K562 (cell line): ENCODE measurements around the gene KIF26B.

Source experiments
- CTCF ChIP-seq, 3 experiments: IDR thresholded peaks in 2 of 3; conservative IDR thresholded peaks in 1 of 3; 2 replicates each; pipeline ENCODE4 v1.5.1; 2011 to 2012; ENCODE audit warnings: low read length in 3 of 3, mild to moderate bottlenecking in 3 of 3, control low read depth in 2 of 3, improper control_type of control experiment in 1 of 3, inconsistent platforms in 1 of 3, low read depth in 1 of 3, mixed read lengths in 1 of 3, moderate library complexity in 1 of 3; ENCODE audit not compliant: insufficient read depth in 2 of 3
- ETS2 ChIP-seq: IDR thresholded peaks from 2 replicates; pipeline ENCODE4 v1.6.1; 2016; ENCODE audit warnings: borderline replicate concordance, missing genetic modification characterization, mild to moderate bottlenecking, moderate library complexity, missing compliant biosample characterization; ENCODE audit not compliant: poor library complexity, severe bottlenecking
- FIP1L1 ChIP-seq: fragments of 200-400 bp; formaldehyde crosslinking; IDR thresholded peaks from 2 replicates; pipeline ENCODE4 v1.6.1; 2018; ENCODE audit warnings: mild to moderate bottlenecking, low read depth, low read length; ENCODE audit not compliant: poor library complexity, severe bottlenecking
- MAFK ChIP-seq: IDR thresholded peaks from 2 replicates; pipeline ENCODE4 v1.6.1; 2011; ENCODE audit warnings: low read length, improper control_type of control experiment
- PHF8 ChIP-seq: fragments of 200-600 bp; sonication (generic); IDR thresholded peaks from 2 replicates; pipeline ENCODE4 v1.6.1; 2012; ENCODE audit warnings: mixed run types, mild to moderate bottlenecking, inconsistent platforms, low read length, moderate library complexity, borderline replicate concordance
- POLR2AphosphoS5 ChIP-seq: IDR thresholded peaks from 2 replicates; pipeline ENCODE4 v1.6.1; 2011; ENCODE audit warnings: mild to moderate bottlenecking, low read depth, low read length, moderate library complexity; ENCODE audit not compliant: control insufficient read depth, insufficient read depth
- POLR2B ChIP-seq: fragments of 450-650 bp; IDR thresholded peaks from 2 replicates; pipeline ENCODE4 v1.6.1; 2018; ENCODE audit warnings: low read depth; ENCODE audit not compliant: partially characterized antibody
- POU5F1 ChIP-seq: fragments of 150-350 bp; IDR thresholded peaks from 2 replicates; pipeline ENCODE4 v1.6.1; 2014; ENCODE audit warnings: borderline replicate concordance, low read length, low read depth, mild to moderate bottlenecking; ENCODE audit not compliant: partially characterized antibody
- SPI1 ChIP-seq: IDR thresholded peaks from 2 replicates; pipeline ENCODE4 v1.6.1; 2011; ENCODE audit warnings: low read depth, low read length, control low read depth, borderline replicate concordance
- SREBF2 ChIP-seq: sonication (generic); formaldehyde crosslinking; IDR thresholded peaks from 2 replicates; pipeline ENCODE4 v1.4.0; 2020; ENCODE audit warnings: mild to moderate bottlenecking, missing genetic modification reagents
- STAT5A ChIP-seq: IDR thresholded peaks from 2 replicates; pipeline ENCODE4 v1.6.1; 2012; ENCODE audit warnings: low read length, inconsistent platforms, borderline replicate concordance
- ZFPM2 ChIP-seq: fragments of 250-450 bp; sonication (Bioruptor Pico); IDR thresholded peaks from 2 replicates; pipeline ENCODE4 v1.5.1; 2022; ENCODE audit warnings: mild to moderate bottlenecking
- TF ChIP-seq, protein P1 (sequence below), 2 experiments: fragments of 450-650 bp in 1 of 2; sonication (generic) in 1 of 2; formaldehyde crosslinking in 1 of 2; IDR thresholded peaks in 1 of 2; conservative IDR thresholded peaks in 1 of 2; 2 replicates each; pipeline versions ENCODE4 v1.6.1 to v1.8.1; 2016 to 2023; ENCODE audit warnings: mild to moderate bottlenecking in 2 of 2, moderate library complexity in 2 of 2, inconsistent platforms in 1 of 2, missing genetic modification reagents in 1 of 2
- TF ChIP-seq, protein P2 (sequence below): fragments of 450-650 bp; formaldehyde crosslinking; IDR thresholded peaks from 2 replicates; pipeline ENCODE4 v1.4.0; 2022; ENCODE audit warnings: missing genetic modification characterization

- TF ChIP-seq SPI1 (no peak), FIP1L1 (no peak), POU5F1 (no peak), POLR2AphosphoS5 (no peak), ETS2 (no peak), PHF8 (no peak), POLR2B (no peak), ZFPM2 (CRISPR knock-in tag) (no peak), SREBF2 (CRISPR knock-in tag) (no peak), CTCF (IDR thresholded peaks at IDR 0.05 in 2 of 3, conservative IDR thresholded peaks at IDR 0.05 in 1 of 3; ENCODE audit: insufficient read depth in 2 of 3, low read depth in 1 of 3, low read length in 3 of 3) (no peak), MAFK (peak; percentile 68), STAT5A (no peak)
- TF ChIP-seq, protein P1, sequence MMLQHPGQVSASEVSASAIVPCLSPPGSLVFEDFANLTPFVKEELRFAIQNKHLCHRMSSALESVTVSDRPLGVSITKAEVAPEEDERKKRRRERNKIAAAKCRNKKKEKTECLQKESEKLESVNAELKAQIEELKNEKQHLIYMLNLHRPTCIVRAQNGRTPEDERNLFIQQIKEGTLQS (IDR thresholded peaks at IDR 0.05): no peak
- TF ChIP-seq, protein P1 (CRISPR knock-in tag; conservative IDR thresholded peaks at IDR 0.05): no peak
- TF ChIP-seq, protein P2, sequence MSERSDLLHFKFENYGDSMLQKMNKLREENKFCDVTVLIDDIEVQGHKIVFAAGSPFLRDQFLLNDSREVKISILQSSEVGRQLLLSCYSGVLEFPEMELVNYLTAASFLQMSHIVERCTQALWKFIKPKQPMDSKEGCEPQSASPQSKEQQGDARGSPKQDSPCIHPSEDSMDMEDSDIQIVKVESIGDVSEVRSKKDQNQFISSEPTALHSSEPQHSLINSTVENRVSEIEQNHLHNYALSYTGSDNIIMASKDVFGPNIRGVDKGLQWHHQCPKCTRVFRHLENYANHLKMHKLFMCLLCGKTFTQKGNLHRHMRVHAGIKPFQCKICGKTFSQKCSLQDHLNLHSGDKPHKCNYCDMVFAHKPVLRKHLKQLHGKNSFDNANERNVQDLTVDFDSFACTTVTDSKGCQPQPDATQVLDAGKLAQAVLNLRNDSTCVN (CRISPR knock-in tag): no peak
Observed at GRCh38 chr1:245485996-245486395, 331.2 kb downstream of the KIF26B start.
